ENCODE results near the gene ARHGAP32.

ARHGAP32 gene

GRCh38 chr11:128917144-128917724, 274.9 kb downstream of the ARHGAP32 start:
- TF ChIP-seq FOXP2 (optimal IDR thresholded peaks at IDR 0.05; ENCODE audit: borderline replicate concordance, extremely low read depth, extremely low read length, insufficient read depth): no peak
- TF ChIP-seq, protein P1, sequence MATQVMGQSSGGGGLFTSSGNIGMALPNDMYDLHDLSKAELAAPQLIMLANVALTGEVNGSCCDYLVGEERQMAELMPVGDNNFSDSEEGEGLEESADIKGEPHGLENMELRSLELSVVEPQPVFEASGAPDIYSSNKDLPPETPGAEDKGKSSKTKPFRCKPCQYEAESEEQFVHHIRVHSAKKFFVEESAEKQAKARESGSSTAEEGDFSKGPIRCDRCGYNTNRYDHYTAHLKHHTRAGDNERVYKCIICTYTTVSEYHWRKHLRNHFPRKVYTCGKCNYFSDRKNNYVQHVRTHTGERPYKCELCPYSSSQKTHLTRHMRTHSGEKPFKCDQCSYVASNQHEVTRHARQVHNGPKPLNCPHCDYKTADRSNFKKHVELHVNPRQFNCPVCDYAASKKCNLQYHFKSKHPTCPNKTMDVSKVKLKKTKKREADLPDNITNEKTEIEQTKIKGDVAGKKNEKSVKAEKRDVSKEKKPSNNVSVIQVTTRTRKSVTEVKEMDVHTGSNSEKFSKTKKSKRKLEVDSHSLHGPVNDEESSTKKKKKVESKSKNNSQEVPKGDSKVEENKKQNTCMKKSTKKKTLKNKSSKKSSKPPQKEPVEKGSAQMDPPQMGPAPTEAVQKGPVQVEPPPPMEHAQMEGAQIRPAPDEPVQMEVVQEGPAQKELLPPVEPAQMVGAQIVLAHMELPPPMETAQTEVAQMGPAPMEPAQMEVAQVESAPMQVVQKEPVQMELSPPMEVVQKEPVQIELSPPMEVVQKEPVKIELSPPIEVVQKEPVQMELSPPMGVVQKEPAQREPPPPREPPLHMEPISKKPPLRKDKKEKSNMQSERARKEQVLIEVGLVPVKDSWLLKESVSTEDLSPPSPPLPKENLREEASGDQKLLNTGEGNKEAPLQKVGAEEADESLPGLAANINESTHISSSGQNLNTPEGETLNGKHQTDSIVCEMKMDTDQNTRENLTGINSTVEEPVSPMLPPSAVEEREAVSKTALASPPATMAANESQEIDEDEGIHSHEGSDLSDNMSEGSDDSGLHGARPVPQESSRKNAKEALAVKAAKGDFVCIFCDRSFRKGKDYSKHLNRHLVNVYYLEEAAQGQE (IDR thresholded peaks at IDR 0.05; ENCODE audit: insufficient read depth in 1 of 2, low read depth in 2 of 2, low read length in 2 of 2): no peak
- no peak for TF ChIP-seq TAF1 (IDR thresholded peaks at IDR 0.05; ENCODE audit: borderline replicate concordance, insufficient read depth, low read length)
- no peak for TF ChIP-seq POLR2AphosphoS5 (IDR thresholded peaks at IDR 0.05; ENCODE audit: low read depth, low read length)
- no peak for TF ChIP-seq SIN3A (IDR thresholded peaks at IDR 0.05; ENCODE audit: borderline replicate concordance, insufficient read depth, low read length)

- no peak for TF ChIP-seq POLR2AphosphoS5 (IDR thresholded peaks at IDR 0.05; ENCODE audit: low read depth, low read length)
- no peak for TF ChIP-seq TAF1 (IDR thresholded peaks at IDR 0.05; ENCODE audit: borderline replicate concordance, insufficient read depth, low read length)
- TF ChIP-seq SIN3A (IDR thresholded peaks at IDR 0.05; ENCODE audit: borderline replicate concordance, insufficient read depth, low read length): no peak
- TF ChIP-seq, protein P1 (IDR thresholded peaks at IDR 0.05; ENCODE audit: insufficient read depth in 1 of 2, low read depth in 2 of 2, low read length in 2 of 2): no peak
- no peak for TF ChIP-seq FOXP2 (optimal IDR thresholded peaks at IDR 0.05; ENCODE audit: borderline replicate concordance, extremely low read depth, extremely low read length, insufficient read depth)
These were observed 275.4 kb downstream of the ARHGAP32 start for GRCh38 chr11:128916681-128917080.

DNA sequence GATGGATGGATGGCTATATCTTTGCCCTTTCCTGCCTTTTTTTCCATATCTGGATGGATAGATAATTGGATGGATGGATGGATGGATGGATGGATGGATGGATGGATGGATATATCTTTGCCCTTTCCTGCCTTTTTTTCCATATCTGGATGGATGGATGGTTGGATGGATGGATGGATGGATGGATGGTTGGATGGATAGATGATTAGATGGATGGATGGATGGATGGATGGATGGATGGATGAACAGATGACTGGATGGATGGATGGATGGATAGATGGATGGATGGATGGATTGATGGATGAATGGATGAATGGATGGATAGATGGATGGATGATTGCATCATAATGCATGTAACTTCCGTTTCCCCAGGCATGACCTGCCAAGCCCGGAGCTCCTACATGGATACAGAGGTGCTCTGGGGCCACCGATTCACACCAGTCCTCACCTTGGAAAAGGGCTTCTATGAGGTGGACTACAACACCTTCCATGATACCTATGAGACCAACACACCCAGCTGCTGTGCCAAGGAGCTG, 276.0 kb downstream of the ARHGAP32 start:
- TF ChIP-seq SIN3A (IDR thresholded peaks at IDR 0.05; ENCODE audit: borderline replicate concordance, insufficient read depth, low read length) (no peak), FOXP2 (optimal IDR thresholded peaks at IDR 0.05; ENCODE audit: borderline replicate concordance, extremely low read depth, extremely low read length, insufficient read depth) (no peak), TAF1 (IDR thresholded peaks at IDR 0.05; ENCODE audit: borderline replicate concordance, insufficient read depth, low read length) (no peak), POLR2AphosphoS5 (IDR thresholded peaks at IDR 0.05; ENCODE audit: low read depth, low read length) (no peak)
- TF ChIP-seq, protein P1 (IDR thresholded peaks at IDR 0.05; ENCODE audit: insufficient read depth in 1 of 2, low read depth in 2 of 2, low read length in 2 of 2): no peak

DNA sequence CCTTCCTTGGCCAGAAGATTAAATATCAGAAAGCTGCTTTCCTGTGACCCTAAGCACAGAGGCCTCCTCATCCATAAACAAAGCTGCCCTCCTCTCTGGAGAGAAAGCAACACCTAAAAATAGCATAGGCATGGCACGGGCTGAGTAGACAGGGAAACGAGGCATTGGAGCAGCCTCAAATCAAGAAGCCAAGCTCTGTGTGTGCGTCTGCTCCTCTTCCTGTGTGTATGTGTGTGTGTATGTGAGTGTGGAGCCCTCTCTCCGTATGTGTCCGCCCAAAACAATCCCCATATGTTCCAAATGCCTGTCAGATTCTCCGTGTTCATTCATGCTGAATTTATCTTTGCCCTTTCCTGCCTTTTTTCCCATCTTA, 277.0 kb downstream of the ARHGAP32 start:
- TF ChIP-seq FOXP2 (optimal IDR thresholded peaks at IDR 0.05; ENCODE audit: borderline replicate concordance, extremely low read depth, extremely low read length, insufficient read depth) (no peak), SIN3A (IDR thresholded peaks at IDR 0.05; ENCODE audit: borderline replicate concordance, insufficient read depth, low read length) (no peak), POLR2AphosphoS5 (IDR thresholded peaks at IDR 0.05; ENCODE audit: low read depth, low read length) (no peak), TAF1 (IDR thresholded peaks at IDR 0.05; ENCODE audit: borderline replicate concordance, insufficient read depth, low read length) (no peak)
- TF ChIP-seq, protein P1 (IDR thresholded peaks at IDR 0.05; ENCODE audit: insufficient read depth in 1 of 2, low read depth in 2 of 2, low read length in 2 of 2): no peak

All from PFSK-1 (cell line).